PC-3 (cell line): Measurements from ENCODE around the gene PRRC2B. TPM values are rescaled to one million over a fixed set of nuclear protein-coding genes. Genes with fewer than 3 reads are reported as not detected.
A peak's percentile ranks its signal among the peaks of the same experiment; 100 is the strongest.

Experiments used
- ATAC-seq: fragments of 200-7000 bp; cut with Tn5 transposase; 2 replicates; pipeline ENCODE4 v1.9.1; 2020; ENCODE audit warnings: mild to moderate bottlenecking, moderate library complexity
- BruUV-seq: library from RNA; stranded (reverse); fragments of 400-500 nt; replicated peaks from 2 replicates; lab custom pipeline; 2021; lab: Mats Ljungman, UMichigan
- CTCF ChIA-PET: fragments of 300-600 bp; sonication (Branson Sonifier 250); formaldehyde crosslinking; loops from one replicate; lab custom pipeline; 2022; ENCODE audit warnings: antibody characterized with exemption; lab: Charles Lee
- POLR2A ChIA-PET: fragments of 300-600 bp; sonication (Branson Sonifier 250); formaldehyde crosslinking; loops from one replicate; lab custom pipeline; 2022; ENCODE audit warnings: antibody characterized with exemption; ENCODE audit not compliant: unreplicated experiment; lab: Charles Lee
- DNase-seq: peaks from one replicate; pipeline ENCODE4 v3.0.0-alpha.2; 2015
- H2AFZ ChIP-seq: fragments of 300-600 bp; sonication (generic); 2 replicates; pipeline ENCODE4 v1.6.0; 2016; ENCODE audit warnings: antibody characterized with exemption, low read length
- H3F3A ChIP-seq: fragments of 300-600 bp; sonication (generic); one replicate; pipeline ENCODE4 v1.6.0; 2017; ENCODE audit warnings: antibody characterized with exemption, low read length, control low read depth, mild to moderate bottlenecking; ENCODE audit not compliant: unreplicated experiment
- H3K27ac ChIP-seq: fragments of 300-600 bp; sonication (generic); 2 replicates; pipeline ENCODE4 v1.5.1; 2016; ENCODE audit warnings: mild to moderate bottlenecking, low read length
- H3K27me3 ChIP-seq: fragments of 300-600 bp; sonication (generic); 2 replicates; pipeline ENCODE4 v1.6.1; 2016; ENCODE audit warnings: low read length, mixed read lengths
- H3K36me3 ChIP-seq: fragments of 300-600 bp; sonication (generic); 2 replicates; pipeline ENCODE4 v1.6.1; 2016; ENCODE audit warnings: low read depth, mixed run types, low read length, mixed read lengths
- H3K4me1 ChIP-seq: fragments of 300-600 bp; sonication (generic); 2 replicates; pipeline ENCODE4 v1.5.1; 2016; ENCODE audit warnings: low read length; ENCODE audit not compliant: insufficient read depth
- H3K4me2 ChIP-seq: fragments of 300-600 bp; sonication (generic); 2 replicates; pipeline ENCODE4 v1.6.0; 2016; ENCODE audit warnings: low read length
- H3K4me3 ChIP-seq: fragments of 300-600 bp; sonication (generic); 2 replicates; pipeline ENCODE4 v1.5.1; 2016; ENCODE audit warnings: mild to moderate bottlenecking, low read length, mixed read lengths
- H3K79me2 ChIP-seq: fragments of 300-600 bp; sonication (generic); 2 replicates; pipeline ENCODE4 v1.6.1; 2017; ENCODE audit warnings: low read length, mixed read lengths
- H3K9ac ChIP-seq: fragments of 300-600 bp; sonication (generic); 2 replicates; pipeline ENCODE4 v1.6.0; 2016; ENCODE audit warnings: mild to moderate bottlenecking, low read length
- H3K9me2 ChIP-seq: fragments of 300-600 bp; sonication (generic); replicated peaks from 2 replicates; pipeline ENCODE4 v1.6.1; 2016; ENCODE audit warnings: mixed run types, low read length, mixed read lengths
- H3K9me3 ChIP-seq: fragments of 300-600 bp; sonication (generic); 2 replicates; pipeline ENCODE4 v1.6.1; 2016; ENCODE audit warnings: low read length, mixed read lengths
- H4K20me1 ChIP-seq: fragments of 300-600 bp; sonication (generic); 2 replicates; pipeline ENCODE4 v1.6.1; 2016; ENCODE audit warnings: low read length, mixed read lengths
- EZH2 ChIP-seq: fragments of 300-600 bp; sonication (generic); IDR thresholded peaks from one replicate; pipeline ENCODE4 v1.6.1; 2017; ENCODE audit warnings: antibody characterized with exemption, mild to moderate bottlenecking, low read length; ENCODE audit not compliant: unreplicated experiment
- EZH2phosphoT487 ChIP-seq: fragments of 300-600 bp; sonication (generic); IDR thresholded peaks from 2 replicates; pipeline ENCODE4 v1.6.1; 2018; ENCODE audit warnings: mild to moderate bottlenecking, antibody characterized with exemption, low read length, borderline replicate concordance
- intact Hi-C: fragments of 100-400 bp; cut with micrococcal nuclease; formaldehyde crosslinking; loops from 2 replicates; pipeline ENCODE4 v1.9.0; 2023
- total RNA-seq: library from RNA; depleted of rRNA; stranded (reverse); fragments of >200 nt; gene quantifications from 2 replicates; pipeline ENCODE4 v1.2.3, GENCODE V29; 2014
- TF ChIP-seq, protein P1 (sequence below): fragments of 300-600 bp; sonication (generic); conservative IDR thresholded peaks from 2 replicates; pipeline ENCODE4 v1.5.1; 2017; ENCODE audit warnings: antibody characterized with exemption, low read depth, mild to moderate bottlenecking, low read length

PRRC2B gene
- total RNA-seq, 1 experiment from 2014 or later = 46.9 TPM

GRCh38 chr9:131475111-131475955 lies 81.4 kb downstream of the PRRC2B start:
- H3K4me3 ChIP-seq = no peak overlapping the region

DNA sequence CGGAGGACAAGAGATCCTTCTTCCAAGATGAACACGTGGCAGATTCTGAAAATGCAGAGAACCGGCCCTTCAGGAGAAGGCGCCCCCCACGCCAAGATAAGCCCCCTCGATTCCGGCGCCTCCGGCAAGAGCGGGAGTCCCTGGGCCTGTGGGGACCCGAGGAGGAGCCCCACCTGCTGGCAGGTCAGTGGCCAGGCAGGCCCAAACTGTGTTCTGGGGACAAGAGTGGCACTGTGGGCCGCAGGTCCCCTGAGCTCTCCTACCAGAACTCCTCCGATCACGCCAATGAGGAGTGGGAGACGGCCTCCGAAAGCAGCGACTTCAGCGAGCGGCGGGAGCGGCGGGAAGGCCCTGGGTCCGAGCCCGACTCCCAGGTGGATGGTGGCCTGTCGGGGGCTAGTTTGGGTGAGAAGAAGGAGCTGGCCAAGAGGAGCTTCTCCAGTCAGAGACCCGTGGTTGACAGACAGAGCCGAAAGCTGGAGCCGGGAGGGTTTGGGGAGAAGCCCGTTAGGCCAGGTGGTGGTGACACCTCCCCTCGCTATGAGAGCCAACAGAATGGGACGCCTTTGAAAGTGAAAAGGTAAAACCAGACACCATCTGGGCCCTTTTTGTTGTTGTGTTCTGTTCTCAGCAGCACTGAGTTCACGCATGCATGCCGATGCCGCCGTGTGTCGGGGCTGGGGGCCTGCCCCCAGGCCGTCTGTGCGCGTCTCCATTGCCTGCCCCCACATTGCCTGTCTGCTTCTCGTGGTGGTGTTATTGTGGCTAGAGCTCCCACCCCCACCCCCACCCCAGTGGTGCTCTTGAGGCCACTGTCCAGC lies 82.3 kb downstream of the PRRC2B start:
- ChIA-PET CTCF (interaction anchor here (0.5 kb wide), 1 partner anchor 127 kb away, joined by 3 read pairs; no protein-coding TSS in a partner anchor), POLR2A (no interaction called here)
- ATAC-seq (peak; percentile 50; the same call in 1 of the 2 replicates), DNase-seq (no peak)
- no peaks in the 10 kb centered on the region for H3K79me2 ChIP-seq
- no peak overlapping the region for H3K27ac ChIP-seq
- H3K4me2 ChIP-seq = no peak overlapping the region
- BruUV-seq = no TSS peak
- H2AFZ ChIP-seq = no peak overlapping the region
- H3K9me3 ChIP-seq = no peaks in the 10 kb centered on the region
- H4K20me1 ChIP-seq = 0 out of 2 replicates have a peak, but pooled peaks cover 3% of the 10 kb centered on the region
- H3K27me3 ChIP-seq = no peaks in the 10 kb centered on the region
- TF ChIP-seq, protein P1, sequence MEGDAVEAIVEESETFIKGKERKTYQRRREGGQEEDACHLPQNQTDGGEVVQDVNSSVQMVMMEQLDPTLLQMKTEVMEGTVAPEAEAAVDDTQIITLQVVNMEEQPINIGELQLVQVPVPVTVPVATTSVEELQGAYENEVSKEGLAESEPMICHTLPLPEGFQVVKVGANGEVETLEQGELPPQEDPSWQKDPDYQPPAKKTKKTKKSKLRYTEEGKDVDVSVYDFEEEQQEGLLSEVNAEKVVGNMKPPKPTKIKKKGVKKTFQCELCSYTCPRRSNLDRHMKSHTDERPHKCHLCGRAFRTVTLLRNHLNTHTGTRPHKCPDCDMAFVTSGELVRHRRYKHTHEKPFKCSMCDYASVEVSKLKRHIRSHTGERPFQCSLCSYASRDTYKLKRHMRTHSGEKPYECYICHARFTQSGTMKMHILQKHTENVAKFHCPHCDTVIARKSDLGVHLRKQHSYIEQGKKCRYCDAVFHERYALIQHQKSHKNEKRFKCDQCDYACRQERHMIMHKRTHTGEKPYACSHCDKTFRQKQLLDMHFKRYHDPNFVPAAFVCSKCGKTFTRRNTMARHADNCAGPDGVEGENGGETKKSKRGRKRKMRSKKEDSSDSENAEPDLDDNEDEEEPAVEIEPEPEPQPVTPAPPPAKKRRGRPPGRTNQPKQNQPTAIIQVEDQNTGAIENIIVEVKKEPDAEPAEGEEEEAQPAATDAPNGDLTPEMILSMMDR = peak; percentile 57
- no peak for TF ChIP-seq EZH2phosphoT487
- no peak overlapping the region for H3K4me3 ChIP-seq
- H3K9ac ChIP-seq = no peak overlapping the region
- intact Hi-C loops = no loop called here
- H3F3A ChIP-seq = no peaks in the 10 kb centered on the region
- H3K9me2 ChIP-seq = no peaks in the 10 kb centered on the region
- H3K4me1 ChIP-seq = no peaks in the 10 kb centered on the region
- peaks cover 35% of the 10 kb centered on the region for H3K36me3 ChIP-seq

More at GRCh38 chr9:131475111-131475955, 81.4 kb downstream of the PRRC2B start:
- H3K79me2 ChIP-seq = no peaks in the 10 kb centered on the region
- H3F3A ChIP-seq = no peaks in the 10 kb centered on the region
- no peak overlapping the region for H2AFZ ChIP-seq
- H3K4me1 ChIP-seq = no peaks in the 10 kb centered on the region
- no peaks in the 10 kb centered on the region for H3K9me3 ChIP-seq
- H3K27ac ChIP-seq = no peak overlapping the region
- intact Hi-C loops = no loop called here
- H3K9ac ChIP-seq = no peak overlapping the region
- DNase-seq (no peak), ATAC-seq (no peak)
- no peak overlapping the region for H3K4me2 ChIP-seq
- CTCF ChIA-PET = no interaction called here
- POLR2A ChIA-PET = no interaction called here
- H3K36me3 ChIP-seq = peaks cover 31% of the 10 kb centered on the region
- no TSS peak for BruUV-seq
- H3K27me3 ChIP-seq = no peaks in the 10 kb centered on the region
- H4K20me1 ChIP-seq = 0 out of 2 replicates have a peak, but pooled peaks cover 3% of the 10 kb centered on the region
- no peaks in the 10 kb centered on the region for H3K9me2 ChIP-seq
- TF ChIP-seq EZH2 = no peak
- TF ChIP-seq, protein P1 = no peak
- no peak for TF ChIP-seq EZH2phosphoT487
